ENCODE measurements around the gene B3GAT1. TPM values are rescaled to one million over a fixed set of nuclear protein-coding genes. Genes with fewer than 3 reads are reported as not detected.

The B3GAT1 gene
- total and polyA plus RNA-seq, 9 donors: 0.11 to 1.4 (median 0.23) TPM

DNA sequence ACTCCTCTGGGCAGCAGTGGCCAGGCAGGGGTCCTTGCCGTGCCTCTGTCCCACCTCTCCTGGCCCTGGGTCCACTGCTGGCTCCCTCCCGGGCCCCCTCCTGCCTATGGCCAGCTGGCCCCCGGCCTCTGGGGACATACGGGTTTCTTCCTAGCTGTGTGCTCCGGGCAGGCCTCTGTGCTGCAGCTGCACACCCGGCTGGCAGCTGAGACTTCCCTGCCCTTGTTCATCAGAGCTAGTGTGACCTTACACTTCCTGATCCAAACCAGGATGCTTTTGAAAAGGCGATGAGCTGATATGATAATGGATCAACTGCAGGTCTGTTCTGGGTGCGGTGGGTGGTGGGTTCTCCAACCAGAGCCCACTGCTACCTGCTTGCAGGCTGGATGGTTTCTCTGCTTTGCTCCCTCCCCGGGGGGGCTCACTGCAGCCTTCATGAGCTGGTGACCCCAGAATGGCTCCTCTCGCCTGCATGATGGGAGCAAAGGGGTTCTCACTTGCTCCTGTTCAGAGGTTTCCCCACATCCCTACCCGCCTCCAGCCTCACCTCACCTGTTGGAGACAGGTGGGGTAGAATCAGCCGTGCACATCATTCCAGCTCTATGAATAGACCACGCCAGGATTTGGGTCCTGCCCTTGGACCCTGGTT lies 13.3 kb downstream of the B3GAT1 start:
- Histone ChIP-seq H3K27me3 (no peaks in the 10 kb centered on the region), H3K9me3 (no peaks in the 10 kb centered on the region), H3K4me1 (ENCODE audit: insufficient read depth) (no peaks in the 10 kb centered on the region), H3K4me3 (no peak overlapping the region), H3K27ac (no peak overlapping the region), H3K36me3 (no peaks in the 10 kb centered on the region)
- TF ChIP-seq POLR2A (IDR thresholded peaks at IDR 0.05): no peak
- TF ChIP-seq, protein P1, sequence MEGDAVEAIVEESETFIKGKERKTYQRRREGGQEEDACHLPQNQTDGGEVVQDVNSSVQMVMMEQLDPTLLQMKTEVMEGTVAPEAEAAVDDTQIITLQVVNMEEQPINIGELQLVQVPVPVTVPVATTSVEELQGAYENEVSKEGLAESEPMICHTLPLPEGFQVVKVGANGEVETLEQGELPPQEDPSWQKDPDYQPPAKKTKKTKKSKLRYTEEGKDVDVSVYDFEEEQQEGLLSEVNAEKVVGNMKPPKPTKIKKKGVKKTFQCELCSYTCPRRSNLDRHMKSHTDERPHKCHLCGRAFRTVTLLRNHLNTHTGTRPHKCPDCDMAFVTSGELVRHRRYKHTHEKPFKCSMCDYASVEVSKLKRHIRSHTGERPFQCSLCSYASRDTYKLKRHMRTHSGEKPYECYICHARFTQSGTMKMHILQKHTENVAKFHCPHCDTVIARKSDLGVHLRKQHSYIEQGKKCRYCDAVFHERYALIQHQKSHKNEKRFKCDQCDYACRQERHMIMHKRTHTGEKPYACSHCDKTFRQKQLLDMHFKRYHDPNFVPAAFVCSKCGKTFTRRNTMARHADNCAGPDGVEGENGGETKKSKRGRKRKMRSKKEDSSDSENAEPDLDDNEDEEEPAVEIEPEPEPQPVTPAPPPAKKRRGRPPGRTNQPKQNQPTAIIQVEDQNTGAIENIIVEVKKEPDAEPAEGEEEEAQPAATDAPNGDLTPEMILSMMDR (IDR thresholded peaks at IDR 0.05): no peak
- no peak for TF ChIP-seq EP300 (IDR thresholded peaks at IDR 0.05)
- no peak for DNase-seq
- intact Hi-C loops (cut with DNase I): no loop called here
- WGBS, 3 donors: 61 to 68% (median 64%) methylated on average over 13 of the region's 13 CpGs

GRCh38 chr11:134398079-134398444 lies 14.0 kb downstream of the B3GAT1 start:
- Histone ChIP-seq H3K4me3 (no peak overlapping the region), H3K27ac (no peak overlapping the region), H3K9me3 (no peaks in the 10 kb centered on the region), H3K36me3 (no peaks in the 10 kb centered on the region), H3K27me3 (no peaks in the 10 kb centered on the region), H3K4me1 (ENCODE audit: insufficient read depth) (no peaks in the 10 kb centered on the region)
- 71 to 82% (median 79%) methylated on average over 11 of the region's 11 CpGs for WGBS, 3 donors
- no peak for DNase-seq
- intact Hi-C loops (cut with DNase I): no loop called here
- no peak for TF ChIP-seq POLR2A (IDR thresholded peaks at IDR 0.05)
- TF ChIP-seq EP300 (IDR thresholded peaks at IDR 0.05): no peak
- TF ChIP-seq, protein P1 (IDR thresholded peaks at IDR 0.05): no peak

DNA sequence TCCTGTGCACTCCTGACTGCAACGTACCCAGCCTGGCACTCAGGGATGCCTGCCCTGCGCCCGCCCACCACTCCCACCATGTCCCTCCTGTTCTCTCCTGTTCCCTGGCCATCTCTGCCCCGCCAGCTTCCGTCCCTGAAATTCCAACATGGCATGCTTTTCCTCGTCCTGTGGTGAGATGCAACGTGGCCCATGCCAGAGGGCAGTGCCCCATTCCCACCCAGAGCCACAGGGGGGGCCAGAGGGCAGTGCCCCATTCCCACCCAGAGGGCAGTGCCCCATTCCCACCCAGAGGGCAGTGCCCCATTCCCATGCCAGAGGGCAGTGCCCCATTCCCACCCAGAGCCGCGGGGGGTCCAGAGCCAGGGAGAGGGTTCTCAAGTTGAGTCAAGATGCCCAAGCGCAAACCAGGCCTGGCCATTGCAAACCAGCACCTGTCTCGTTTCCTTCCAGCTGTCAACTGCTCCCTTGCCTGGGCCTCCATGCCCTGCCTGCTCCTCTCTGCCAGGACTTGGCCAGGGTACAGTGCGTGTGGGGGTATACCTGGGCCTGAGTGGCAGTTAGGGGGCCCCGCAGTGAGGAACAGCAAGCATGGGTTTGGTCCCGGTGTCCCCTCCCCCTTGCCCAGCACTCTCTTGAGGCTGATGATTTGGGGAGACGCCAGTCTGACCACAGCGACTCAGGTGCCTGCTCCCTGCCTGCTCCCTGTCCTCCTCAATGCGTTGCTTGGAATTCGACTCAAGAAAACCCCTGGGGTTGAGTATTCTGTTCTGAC lies 14.6 kb downstream of the B3GAT1 start:
- Histone ChIP-seq H3K4me3 (no peak overlapping the region), H3K9me3 (no peaks in the 10 kb centered on the region), H3K4me1 (ENCODE audit: insufficient read depth) (no peaks in the 10 kb centered on the region), H3K27ac (no peak overlapping the region), H3K36me3 (no peaks in the 10 kb centered on the region), H3K27me3 (no peaks in the 10 kb centered on the region)
- 81 to 86% (median 82%) methylated on average over 18 of the region's 18 CpGs for WGBS, 3 donors
- intact Hi-C loops (cut with DNase I): no loop called here
- DNase-seq: no peak
- TF ChIP-seq, protein P1 (IDR thresholded peaks at IDR 0.05): no peak
- TF ChIP-seq EP300 (IDR thresholded peaks at IDR 0.05) (no peak), POLR2A (IDR thresholded peaks at IDR 0.05) (no peak)

GRCh38 chr11:134395002-134395401 lies 17.0 kb downstream of the B3GAT1 start:
- TF ChIP-seq, protein P1 (IDR thresholded peaks at IDR 0.05): no peak
- no peak for TF ChIP-seq POLR2A (IDR thresholded peaks at IDR 0.05)
- TF ChIP-seq EP300 (IDR thresholded peaks at IDR 0.05): no peak
- no peaks in the 10 kb centered on the region for H3K9me3 ChIP-seq
- no peaks in the 10 kb centered on the region for H3K36me3 ChIP-seq
- H3K27ac ChIP-seq: no peak overlapping the region
- DNase-seq: no peak
- H3K27me3 ChIP-seq: no peaks in the 10 kb centered on the region
- intact Hi-C loops (cut with DNase I): no loop called here
- H3K4me3 ChIP-seq: no peak overlapping the region
- no peaks in the 10 kb centered on the region for H3K4me1 ChIP-seq (ENCODE audit: insufficient read depth)
- 71 to 85% (median 76%) methylated on average over 12 of the region's 12 CpGs for WGBS, 3 donors
